HepG2 (cell line): Measurements from ENCODE around the gene METTL25. TPM values are rescaled to one million over a fixed set of nuclear protein-coding genes. Genes with fewer than 3 reads are reported as not detected.

Source experiments
- ATAC-seq: fragments of 200-7000 bp; cut with Tn5 transposase; 3 replicates; pipeline ENCODE4 v1.9.1; 2020; ENCODE audit warnings: mild to moderate bottlenecking, moderate library complexity
- BruUV-seq: library from RNA; stranded (reverse); fragments of 400-500 nt; replicated peaks from 2 replicates; lab custom pipeline; 2021; lab: Mats Ljungman, UMichigan
- CTCF ChIA-PET: fragments of 300-600 bp; formaldehyde crosslinking; extraction: SDS; loops from one replicate; lab custom pipeline; 2021; ENCODE audit warnings: low total read pairs, inconsistent platforms, low intra/inter-chr PET ratio; lab: Yijun Ruan, JAX
- POLR2A ChIA-PET: fragments of 350-600 bp; sonication (Branson Sonifier 250); formaldehyde crosslinking; loops from one replicate; lab custom pipeline; 2020; ENCODE audit warnings: antibody characterized with exemption, inconsistent platforms; lab: Yijun Ruan, JAX
- DNase-seq: peaks from one replicate; pipeline ENCODE4 v3.0.0-alpha.2; 2015; ENCODE audit warnings: low spot score
- FAIRE-seq: peaks from 3 replicates; lab custom pipeline; 2011; peaks lifted over from hg19 to GRCh38; lab: Jason Lieb, UNC
- H2AFZ ChIP-seq: one replicate; pipeline ENCODE4 v1.6.1; 2011; ENCODE audit warnings: low read length, inconsistent platforms
- H3K27ac ChIP-seq: fragments of 300-600 bp; 3 replicates; pipeline ENCODE4 v1.8.0; 2011; ENCODE audit warnings: mixed run types, mild to moderate bottlenecking, mixed read lengths, low read length, inconsistent platforms; ENCODE audit not compliant: insufficient read depth; ENCODE audit errors: extremely low read length
- H3K27me3 ChIP-seq, 2 experiments: fragments of 200-600 bp in 1 of 2; 2 replicates in 1 of 2; 3 replicates in 1 of 2; pipeline versions ENCODE4 v1.6.0 to v1.8.0; 2011; ENCODE audit warnings: low read length in 2 of 2, mild to moderate bottlenecking in 2 of 2, moderate library complexity in 2 of 2, inconsistent platforms in 1 of 2; ENCODE audit not compliant: insufficient read depth in 2 of 2, control insufficient read depth in 1 of 2
- H3K36me3 ChIP-seq, 2 experiments: fragments of 200-600 bp in 1 of 2; replicated peaks in 1 of 2; 2 replicates in 1 of 2; 3 replicates in 1 of 2; pipeline versions ENCODE4 v1.5.1 to v1.8.0; 2011; ENCODE audit warnings: low read length in 2 of 2, inconsistent platforms in 1 of 2; ENCODE audit not compliant: insufficient read depth in 2 of 2, control insufficient read depth in 1 of 2
- H3K4me1 ChIP-seq: 2 replicates; pipeline ENCODE4 v1.5.1; 2012; ENCODE audit warnings: low read length, inconsistent platforms; ENCODE audit not compliant: insufficient read depth
- H3K4me2 ChIP-seq: 2 replicates; pipeline ENCODE4 v1.6.0; 2011; ENCODE audit warnings: low read depth, low read length, inconsistent platforms
- H3K4me3 ChIP-seq, 3 experiments: fragments of 200-600 bp in 1 of 3; sonication (generic), shearing (Covaris generic) in 1 of 3; replicated peaks in 1 of 3; 2 replicates each; pipeline ENCODE4 v1.5.1; 2011 to 2016; ENCODE audit warnings: low read length in 3 of 3, inconsistent platforms in 2 of 3, low read depth in 2 of 3, mild to moderate bottlenecking in 2 of 3, control low read depth in 1 of 3, mixed read lengths in 1 of 3; ENCODE audit not compliant: insufficient read depth in 1 of 3
- H3K79me2 ChIP-seq: one replicate; pipeline ENCODE4 v1.6.1; 2011; ENCODE audit warnings: low read length, inconsistent platforms; ENCODE audit not compliant: insufficient read depth
- H3K9ac ChIP-seq: 2 replicates; pipeline ENCODE4 v1.6.0; 2011; ENCODE audit warnings: mild to moderate bottlenecking, low read depth, low read length, inconsistent platforms; ENCODE audit not compliant: insufficient read depth
- H3K9me3 ChIP-seq: 2 replicates; pipeline ENCODE4 v1.5.1; 2012; ENCODE audit warnings: mild to moderate bottlenecking, low read length
- H4K20me1 ChIP-seq: 2 replicates; pipeline ENCODE4 v1.6.0; 2011; ENCODE audit warnings: inconsistent platforms, mild to moderate bottlenecking, low read length, moderate library complexity; ENCODE audit not compliant: insufficient read depth
- AHR ChIP-seq: IDR thresholded peaks from 2 replicates; pipeline ENCODE4 v1.6.1; 2018; ENCODE audit warnings: missing genetic modification reagents, missing compliant biosample characterization
- CEBPG ChIP-seq: IDR thresholded peaks from 2 replicates; pipeline ENCODE4 v1.6.1; 2016
- THYN1 ChIP-seq: sonication (generic); formaldehyde crosslinking; IDR thresholded peaks from 2 replicates; pipeline ENCODE4 v1.8.1; 2023; ENCODE audit warnings: low read depth, mild to moderate bottlenecking, moderate library complexity, missing genetic modification reagents, borderline replicate concordance
- ZNF607 ChIP-seq: sonication (generic); formaldehyde crosslinking; IDR thresholded peaks from 2 replicates; pipeline ENCODE4 v1.5.1; 2020; ENCODE audit warnings: missing genetic modification reagents, mild to moderate bottlenecking, borderline replicate concordance
- ZNF766 ChIP-seq: sonication (generic); formaldehyde crosslinking; IDR thresholded peaks from 2 replicates; pipeline ENCODE4 v1.5.0; 2020; ENCODE audit warnings: missing genetic modification reagents, borderline replicate concordance
- WGBS: methylation state at CpG from one replicate; pipeline ENCODE4 v1.1.6; 2017; ENCODE audit warnings: low lambda C conversion rate; 5-methylcytosine and 5-hydroxymethylcytosine counted together
- in situ Hi-C: cut with HindIII; loops from 2 replicates; pipeline ENCODE4 v1.10.0; 2017; ENCODE audit warnings: low pct_unique_long_range_greater_than_20kb; ENCODE audit not compliant: extremely low pct_ligation_motif_present
- intact Hi-C: fragments of 100-400 bp; cut with micrococcal nuclease; formaldehyde crosslinking; loops from one replicate; pipeline ENCODE4 v1.10.0; 2022; ENCODE audit not compliant: unreplicated experiment
- polyA plus RNA-seq, 8 experiments: library from polyadenylated mRNA; depleted of rRNA in 3 of 8; stranded (reverse) in 7 of 8; unstranded in 1 of 8; fragments of >200 nt; fragmentation: Illumina TruSeq in 4 of 8; extraction: Trizol in 4 of 8; gene quantifications; 2 replicates each; pipeline versions ENCODE4 v1.2.1 to v1.2.3, GENCODE V29; 2011 to 2016; ENCODE audit warnings: low read depth in 4 of 8, missing spikeins in 1 of 8, mixed read lengths in 1 of 8; ENCODE audit not compliant: insufficient read depth in 1 of 8
- total RNA-seq, 5 experiments: library from RNA; depleted of rRNA; stranded (reverse); fragments of >200 nt; fragmentation: Illumina TruSeq; extraction: Trizol; gene quantifications; 2 replicates each; pipeline ENCODE4 v1.2.3, GENCODE V29; 2016; ENCODE audit warnings: low read depth in 1 of 5
- TF ChIP-seq, protein P1 (sequence below): sonication (generic); formaldehyde crosslinking; IDR thresholded peaks from 2 replicates; pipeline ENCODE4 v1.4.0; 2020; ENCODE audit warnings: mild to moderate bottlenecking, missing genetic modification reagents
- TF ChIP-seq, protein P2 (sequence below): sonication (generic); formaldehyde crosslinking; IDR thresholded peaks from 2 replicates; pipeline ENCODE4 v1.8.1; 2023; ENCODE audit warnings: mild to moderate bottlenecking, inconsistent platforms, moderate library complexity, missing genetic modification reagents, borderline replicate concordance
- TF ChIP-seq, protein P3 (sequence below): sonication (generic); formaldehyde crosslinking; IDR thresholded peaks from 2 replicates; pipeline ENCODE4 v1.5.0; 2020; ENCODE audit warnings: missing genetic modification reagents, mild to moderate bottlenecking, borderline replicate concordance

METTL25 gene
- total and polyA plus RNA-seq, 2 of the 13 experiments (the other 11 are each of a cell fraction or from before 2014, with no cell fraction given): 2.2 to 7.8 TPM

DNA sequence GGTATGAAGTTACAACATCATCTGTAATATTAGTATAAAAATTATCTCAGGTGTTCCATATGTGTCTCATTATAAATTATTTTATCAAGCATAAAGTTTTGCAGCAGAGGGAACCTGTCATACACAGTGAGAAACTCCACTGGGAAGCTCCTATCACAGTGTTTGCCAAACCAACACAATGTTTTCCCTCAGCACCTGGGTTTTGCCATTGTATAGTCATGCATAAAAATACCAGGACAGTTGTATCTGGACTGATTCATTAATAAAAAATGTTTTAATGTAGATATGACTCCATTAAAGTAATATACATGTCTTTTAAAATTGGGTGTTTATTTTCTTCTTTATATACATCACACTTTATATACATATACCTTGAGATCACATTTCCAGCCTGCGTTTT is 56.6 kb downstream of the METTL25 start:
- no peaks in the 10 kb centered on the region for H3K27me3 ChIP-seq
- H3K9me3 ChIP-seq: no peaks in the 10 kb centered on the region
- BruUV-seq: no TSS peak
- no peaks in the 10 kb centered on the region for H4K20me1 ChIP-seq
- CTCF ChIA-PET: no interaction called here
- WGBS: 87% methylated on average over 1 of the region's 1 CpG
- no peak overlapping the region for H3K4me3 ChIP-seq
- no peak overlapping the region for H3K4me2 ChIP-seq
- H3K9ac ChIP-seq: no peak overlapping the region
- in situ Hi-C loops (no loop called here), intact Hi-C loops (no loop called here)
- H3K4me1 ChIP-seq: no peaks in the 10 kb centered on the region
- POLR2A ChIA-PET: no interaction called here
- ATAC-seq: no peak
- no peak for DNase-seq
- H3K79me2 ChIP-seq: no peaks in the 10 kb centered on the region
- no peak overlapping the region for H3K27ac ChIP-seq
- TF ChIP-seq CEBPG (CRISPR knock-in tag): no peak
- TF ChIP-seq ZNF607 (CRISPR knock-in tag): no peak
- no peak for TF ChIP-seq AHR (CRISPR knock-in tag)
- TF ChIP-seq, protein P1, sequence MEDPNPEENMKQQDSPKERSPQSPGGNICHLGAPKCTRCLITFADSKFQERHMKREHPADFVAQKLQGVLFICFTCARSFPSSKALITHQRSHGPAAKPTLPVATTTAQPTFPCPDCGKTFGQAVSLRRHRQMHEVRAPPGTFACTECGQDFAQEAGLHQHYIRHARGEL (CRISPR knock-in tag): no peak
- TF ChIP-seq THYN1: no peak
- TF ChIP-seq ZNF766 (CRISPR knock-in tag): no peak
- TF ChIP-seq, protein P2, sequence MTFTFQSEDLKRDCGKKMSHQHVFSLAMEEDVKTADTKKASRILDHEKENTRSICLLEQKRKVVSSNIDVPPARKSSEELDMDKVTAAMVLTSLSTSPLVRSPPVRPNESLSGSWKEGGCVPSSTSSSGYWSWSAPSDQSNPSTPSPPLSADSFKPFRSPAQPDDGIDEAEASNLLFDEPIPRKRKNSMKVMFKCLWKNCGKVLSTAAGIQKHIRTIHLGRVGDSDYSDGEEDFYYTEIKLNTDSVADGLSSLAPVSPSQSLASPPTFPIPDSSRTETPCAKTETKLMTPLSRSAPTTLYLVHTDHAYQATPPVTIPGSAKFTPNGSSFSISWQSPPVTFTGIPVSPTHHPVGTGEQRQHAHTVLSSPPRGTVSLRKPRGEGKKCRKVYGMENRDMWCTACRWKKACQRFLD (CRISPR knock-in tag): no peak
- TF ChIP-seq, protein P3, sequence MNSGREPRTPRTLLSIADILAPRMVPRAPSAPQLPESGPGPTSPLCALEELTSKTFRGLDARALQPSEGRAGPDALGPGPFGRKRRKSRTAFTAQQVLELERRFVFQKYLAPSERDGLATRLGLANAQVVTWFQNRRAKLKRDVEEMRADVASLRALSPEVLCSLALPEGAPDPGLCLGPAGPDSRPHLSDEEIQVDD (CRISPR knock-in tag): no peak
- no peak overlapping the region for H2AFZ ChIP-seq
- no peaks in the 10 kb centered on the region for H3K36me3 ChIP-seq
- no peak for FAIRE-seq
